Measurements from ENCODE around the gene DTX4.

Gene DTX4

GRCh38 chr11:59192446-59193020 is 20.6 kb downstream of the DTX4 start:
- no peak for DNase-seq

- no peak for DNase-seq
Observed at GRCh38 chr11:59193587-59194130, 21.7 kb downstream of the DTX4 start.

GRCh38 chr11:59195586-59195985 is 23.7 kb downstream of the DTX4 start:
- no peak for DNase-seq

GRCh38 chr11:59196777-59197176 is 24.8 kb downstream of the DTX4 start:
- no peak for DNase-seq

- DNase-seq = no peak
Observed at GRCh38 chr11:59197991-59198390, 26.1 kb downstream of the DTX4 start.

GRCh38 chr11:59198726-59199125 is 26.8 kb downstream of the DTX4 start:
- no peak for DNase-seq

- no peak for DNase-seq
Observed at GRCh38 chr11:59199546-59200422, 27.9 kb downstream of the DTX4 start.

- no peak for DNase-seq
Observed at GRCh38 chr11:59200423-59200746, 28.5 kb downstream of the DTX4 start.

- DNase-seq = no peak
Observed at GRCh38 chr11:59201353-59201752, 29.4 kb downstream of the DTX4 start.

GRCh38 chr11:59204746-59205145 is 32.8 kb downstream of the DTX4 start:
- DNase-seq = no peak

- no peak for DNase-seq
Observed at GRCh38 chr11:59205648-59206047, 33.7 kb downstream of the DTX4 start.

GRCh38 chr11:59206635-59207034 is 34.7 kb downstream of the DTX4 start:
- peak; percentile 12 for DNase-seq

GRCh38 chr11:59207988-59208451 is 36.1 kb downstream of the DTX4 start:
- peak; percentile 54 for DNase-seq

GRCh38 chr11:59208956-59209355 is 37.0 kb downstream of the DTX4 start:
- no peak for DNase-seq

GRCh38 chr11:59212222-59212621 is 40.3 kb downstream of the DTX4 start:
- DNase-seq = no peak

GRCh38 chr11:59212744-59213631 is 41.1 kb downstream of the DTX4 start, which contains the start of gene MPEG1:
MPEG1 (minus strand) TSS chr11:59212927; CDS start chr11:59212865, 62 bp downstream.
- no peak for DNase-seq

- no peak for DNase-seq
Observed at GRCh38 chr11:59214141-59214893, 42.4 kb downstream of the DTX4 start.

- DNase-seq = peak; percentile 11
Observed at GRCh38 chr11:59216641-59217564, 45.0 kb downstream of the DTX4 start.

GRCh38 chr11:59218319-59218718 is 46.4 kb downstream of the DTX4 start:
- no peak for DNase-seq

- DNase-seq = no peak
Observed at GRCh38 chr11:59218893-59219292, 47.0 kb downstream of the DTX4 start.

- DNase-seq = no peak
Observed at GRCh38 chr11:59219836-59220235, 47.9 kb downstream of the DTX4 start.
